HEK293 (cell line): ENCODE measurements around the gene CCT6B.
A peak's percentile ranks its signal among the peaks of the same experiment; 100 is the strongest.

ENCODE experiments used
- EGR2 ChIP-seq: fragments of 450-650 bp; formaldehyde crosslinking; IDR thresholded peaks from 2 replicates; pipeline ENCODE4 v1.5.1; 2016; ENCODE audit warnings: low read depth, missing biosample characterization, missing genetic modification characterization
- ELK4 ChIP-seq: IDR thresholded peaks from 2 replicates; pipeline ENCODE4 v1.6.1; 2011; ENCODE audit warnings: mild to moderate bottlenecking, low read depth, low read length, borderline replicate concordance
- IKZF3 ChIP-seq: fragments of 450-650 bp; IDR thresholded peaks from 2 replicates; pipeline ENCODE4 v1.5.0; 2018; ENCODE audit warnings: missing biosample characterization, mild to moderate bottlenecking, missing genetic modification characterization, moderate library complexity
- KLF1 ChIP-seq: fragments of 450-650 bp; formaldehyde crosslinking; IDR thresholded peaks from 2 replicates; pipeline ENCODE4 v1.5.1; 2016; ENCODE audit warnings: missing biosample characterization, missing genetic modification characterization
- KLF8 ChIP-seq: fragments of 450-650 bp; formaldehyde crosslinking; IDR thresholded peaks from 2 replicates; pipeline ENCODE4 v1.5.1; 2016; ENCODE audit warnings: missing biosample characterization, missing genetic modification characterization
- SP2 ChIP-seq: fragments of 450-650 bp; formaldehyde crosslinking; IDR thresholded peaks from 2 replicates; pipeline ENCODE4 v1.5.1; 2016; ENCODE audit warnings: missing biosample characterization, missing genetic modification characterization
- SP7 ChIP-seq: fragments of 450-650 bp; formaldehyde crosslinking; IDR thresholded peaks from 2 replicates; pipeline ENCODE4 v1.5.1; 2016; ENCODE audit warnings: missing biosample characterization, missing genetic modification characterization
- ZBTB17 ChIP-seq: fragments of 450-650 bp; formaldehyde crosslinking; IDR thresholded peaks from 2 replicates; pipeline ENCODE4 v1.5.1; 2016; ENCODE audit warnings: missing biosample characterization, missing genetic modification characterization
- ZFHX2 ChIP-seq: fragments of 450-650 bp; formaldehyde crosslinking; conservative IDR thresholded peaks from 2 replicates; pipeline ENCODE4 v1.5.1; 2016; ENCODE audit warnings: missing biosample characterization, missing genetic modification characterization
- ZIC2 ChIP-seq: fragments of 450-650 bp; formaldehyde crosslinking; IDR thresholded peaks from 2 replicates; pipeline ENCODE4 v1.5.1; 2016; ENCODE audit warnings: missing biosample characterization, missing genetic modification characterization
- ZNF10 ChIP-seq: fragments of 450-650 bp; formaldehyde crosslinking; IDR thresholded peaks from 2 replicates; pipeline ENCODE4 v1.5.1; 2017; ENCODE audit warnings: missing biosample characterization, missing genetic modification characterization
- ZNF248 ChIP-seq: fragments of 450-650 bp; formaldehyde crosslinking; IDR thresholded peaks from 2 replicates; pipeline ENCODE4 v1.5.1; 2017; ENCODE audit warnings: missing biosample characterization, missing genetic modification characterization
- ZNF335 ChIP-seq: fragments of 450-650 bp; formaldehyde crosslinking; conservative IDR thresholded peaks from 2 replicates; pipeline ENCODE4 v1.5.1; 2016; ENCODE audit warnings: missing biosample characterization, missing genetic modification characterization
- ZNF366 ChIP-seq: fragments of 450-650 bp; formaldehyde crosslinking; conservative IDR thresholded peaks from 2 replicates; pipeline ENCODE4 v1.5.1; 2016; ENCODE audit warnings: missing biosample characterization, missing genetic modification characterization
- ZNF416 ChIP-seq: fragments of 450-650 bp; formaldehyde crosslinking; IDR thresholded peaks from 2 replicates; pipeline ENCODE4 v1.5.1; 2016; ENCODE audit warnings: missing biosample characterization, missing genetic modification characterization
- ZNF555 ChIP-seq: fragments of 450-650 bp; formaldehyde crosslinking; conservative IDR thresholded peaks from 2 replicates; pipeline ENCODE4 v1.5.1; 2017; ENCODE audit warnings: missing biosample characterization, mild to moderate bottlenecking, missing genetic modification characterization, inconsistent platforms
- ZNF558 ChIP-seq: fragments of 450-650 bp; formaldehyde crosslinking; IDR thresholded peaks from 2 replicates; pipeline ENCODE4 v1.5.1; 2016; ENCODE audit warnings: missing biosample characterization, missing genetic modification characterization
- ZNF660 ChIP-seq: fragments of 450-650 bp; IDR thresholded peaks from 2 replicates; pipeline ENCODE4 v1.5.1; 2018; ENCODE audit warnings: missing biosample characterization, mild to moderate bottlenecking, missing genetic modification characterization
- ZNF677 ChIP-seq: fragments of 450-650 bp; IDR thresholded peaks from 2 replicates; pipeline ENCODE4 v1.5.0; 2018; ENCODE audit warnings: missing biosample characterization, mild to moderate bottlenecking, missing genetic modification characterization, moderate library complexity
- ZNF701 ChIP-seq: fragments of 450-650 bp; formaldehyde crosslinking; IDR thresholded peaks from 2 replicates; pipeline ENCODE4 v1.5.1; 2016; ENCODE audit warnings: missing biosample characterization, missing genetic modification characterization
- ZNF76 ChIP-seq: fragments of 450-650 bp; formaldehyde crosslinking; IDR thresholded peaks from 2 replicates; pipeline ENCODE4; 2016; ENCODE audit warnings: low read depth, missing biosample characterization, missing genetic modification characterization, borderline replicate concordance
- ZSCAN18 ChIP-seq: fragments of 450-650 bp; formaldehyde crosslinking; IDR thresholded peaks from 2 replicates; pipeline ENCODE4 v1.5.1; 2016; ENCODE audit warnings: missing biosample characterization, missing genetic modification characterization
- TF ChIP-seq, protein P1 (sequence below): fragments of 450-650 bp; formaldehyde crosslinking; IDR thresholded peaks from 2 replicates; pipeline ENCODE4 v1.5.1; 2016; ENCODE audit warnings: missing biosample characterization, missing genetic modification characterization
- TF ChIP-seq, protein P2 (sequence below): fragments of 450-650 bp; formaldehyde crosslinking; IDR thresholded peaks from 2 replicates; pipeline ENCODE4 v1.5.1; 2017; ENCODE audit warnings: missing biosample characterization, missing genetic modification characterization
- TF ChIP-seq, protein P3 (sequence below): fragments of 450-650 bp; formaldehyde crosslinking; IDR thresholded peaks from 2 replicates; pipeline ENCODE4 v1.5.1; 2016; ENCODE audit warnings: missing biosample characterization, missing genetic modification characterization
- TF ChIP-seq, protein P4 (sequence below): fragments of 450-650 bp; formaldehyde crosslinking; IDR thresholded peaks from 2 replicates; pipeline ENCODE4 v1.5.1; 2016; ENCODE audit warnings: missing biosample characterization, missing genetic modification characterization

The CCT6B gene

DNA sequence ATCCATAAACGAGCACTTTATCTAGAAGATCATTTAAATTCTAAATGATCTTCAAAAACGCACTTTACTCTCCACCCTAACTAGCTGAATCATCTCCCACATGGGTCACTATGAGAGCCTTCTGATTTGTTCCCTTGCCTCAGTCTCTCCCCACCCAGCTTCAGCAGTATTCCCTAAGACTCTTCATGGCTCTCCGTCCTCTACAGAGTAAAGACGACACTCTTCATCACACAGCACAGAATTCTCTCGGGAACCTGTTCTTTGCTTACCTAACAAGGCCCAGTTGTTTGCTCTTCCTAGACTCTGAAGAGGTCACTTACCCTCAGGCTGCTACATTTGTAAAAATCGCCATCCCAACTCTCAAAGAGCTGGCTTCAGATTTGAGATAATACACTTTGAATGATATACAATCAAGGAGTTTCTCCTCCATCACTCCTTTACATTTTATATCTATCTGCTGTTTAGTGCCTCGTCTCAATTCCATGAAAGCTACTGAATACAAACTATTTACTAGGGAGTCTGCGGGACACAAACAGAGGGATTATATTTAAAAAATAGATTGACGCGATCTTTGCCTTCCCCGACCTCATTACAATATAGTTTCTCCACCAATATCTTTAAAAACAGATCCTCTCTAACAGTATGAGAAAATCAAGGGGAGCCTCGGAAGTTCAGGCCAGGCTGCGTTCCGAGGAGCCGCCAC lies 18.5 kb upstream of the CCT6B start (continued):
- TF ChIP-seq, protein P1, sequence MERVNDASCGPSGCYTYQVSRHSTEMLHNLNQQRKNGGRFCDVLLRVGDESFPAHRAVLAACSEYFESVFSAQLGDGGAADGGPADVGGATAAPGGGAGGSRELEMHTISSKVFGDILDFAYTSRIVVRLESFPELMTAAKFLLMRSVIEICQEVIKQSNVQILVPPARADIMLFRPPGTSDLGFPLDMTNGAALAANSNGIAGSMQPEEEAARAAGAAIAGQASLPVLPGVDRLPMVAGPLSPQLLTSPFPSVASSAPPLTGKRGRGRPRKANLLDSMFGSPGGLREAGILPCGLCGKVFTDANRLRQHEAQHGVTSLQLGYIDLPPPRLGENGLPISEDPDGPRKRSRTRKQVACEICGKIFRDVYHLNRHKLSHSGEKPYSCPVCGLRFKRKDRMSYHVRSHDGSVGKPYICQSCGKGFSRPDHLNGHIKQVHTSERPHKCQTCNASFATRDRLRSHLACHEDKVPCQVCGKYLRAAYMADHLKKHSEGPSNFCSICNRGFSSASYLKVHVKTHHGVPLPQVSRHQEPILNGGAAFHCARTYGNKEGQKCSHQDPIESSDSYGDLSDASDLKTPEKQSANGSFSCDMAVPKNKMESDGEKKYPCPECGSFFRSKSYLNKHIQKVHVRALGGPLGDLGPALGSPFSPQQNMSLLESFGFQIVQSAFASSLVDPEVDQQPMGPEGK, result peak; percentile 35
- TF ChIP-seq ZNF366 (tag by site-specific recombination), result 0 out of 2 replicates have a peak, but pooled peaks have one; percentile 13
- TF ChIP-seq ZNF701 (tag by site-specific recombination), result no peak
- peak; percentile 11; the same call in 1 of the 2 replicates for TF ChIP-seq KLF8 (tag by site-specific recombination)
- no peak for TF ChIP-seq ZNF677
- TF ChIP-seq ZFHX2 (tag by site-specific recombination), result no peak
- no peak for TF ChIP-seq ZNF76 (tag by site-specific recombination)
- no peak for TF ChIP-seq ZSCAN18 (tag by site-specific recombination)
- TF ChIP-seq KLF1 (tag by site-specific recombination), result 0 out of 2 replicates have a peak, but pooled peaks have one; percentile 4
- no peak for TF ChIP-seq ZIC2 (tag by site-specific recombination)
- no peak for TF ChIP-seq ZBTB17 (tag by site-specific recombination)
- TF ChIP-seq, protein P2, sequence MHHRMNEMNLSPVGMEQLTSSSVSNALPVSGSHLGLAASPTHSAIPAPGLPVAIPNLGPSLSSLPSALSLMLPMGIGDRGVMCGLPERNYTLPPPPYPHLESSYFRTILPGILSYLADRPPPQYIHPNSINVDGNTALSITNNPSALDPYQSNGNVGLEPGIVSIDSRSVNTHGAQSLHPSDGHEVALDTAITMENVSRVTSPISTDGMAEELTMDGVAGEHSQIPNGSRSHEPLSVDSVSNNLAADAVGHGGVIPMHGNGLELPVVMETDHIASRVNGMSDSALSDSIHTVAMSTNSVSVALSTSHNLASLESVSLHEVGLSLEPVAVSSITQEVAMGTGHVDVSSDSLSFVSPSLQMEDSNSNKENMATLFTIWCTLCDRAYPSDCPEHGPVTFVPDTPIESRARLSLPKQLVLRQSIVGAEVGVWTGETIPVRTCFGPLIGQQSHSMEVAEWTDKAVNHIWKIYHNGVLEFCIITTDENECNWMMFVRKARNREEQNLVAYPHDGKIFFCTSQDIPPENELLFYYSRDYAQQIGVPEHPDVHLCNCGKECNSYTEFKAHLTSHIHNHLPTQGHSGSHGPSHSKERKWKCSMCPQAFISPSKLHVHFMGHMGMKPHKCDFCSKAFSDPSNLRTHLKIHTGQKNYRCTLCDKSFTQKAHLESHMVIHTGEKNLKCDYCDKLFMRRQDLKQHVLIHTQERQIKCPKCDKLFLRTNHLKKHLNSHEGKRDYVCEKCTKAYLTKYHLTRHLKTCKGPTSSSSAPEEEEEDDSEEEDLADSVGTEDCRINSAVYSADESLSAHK, result no peak
- no peak for TF ChIP-seq IKZF3 (tag by site-specific recombination)
- TF ChIP-seq, protein P3, sequence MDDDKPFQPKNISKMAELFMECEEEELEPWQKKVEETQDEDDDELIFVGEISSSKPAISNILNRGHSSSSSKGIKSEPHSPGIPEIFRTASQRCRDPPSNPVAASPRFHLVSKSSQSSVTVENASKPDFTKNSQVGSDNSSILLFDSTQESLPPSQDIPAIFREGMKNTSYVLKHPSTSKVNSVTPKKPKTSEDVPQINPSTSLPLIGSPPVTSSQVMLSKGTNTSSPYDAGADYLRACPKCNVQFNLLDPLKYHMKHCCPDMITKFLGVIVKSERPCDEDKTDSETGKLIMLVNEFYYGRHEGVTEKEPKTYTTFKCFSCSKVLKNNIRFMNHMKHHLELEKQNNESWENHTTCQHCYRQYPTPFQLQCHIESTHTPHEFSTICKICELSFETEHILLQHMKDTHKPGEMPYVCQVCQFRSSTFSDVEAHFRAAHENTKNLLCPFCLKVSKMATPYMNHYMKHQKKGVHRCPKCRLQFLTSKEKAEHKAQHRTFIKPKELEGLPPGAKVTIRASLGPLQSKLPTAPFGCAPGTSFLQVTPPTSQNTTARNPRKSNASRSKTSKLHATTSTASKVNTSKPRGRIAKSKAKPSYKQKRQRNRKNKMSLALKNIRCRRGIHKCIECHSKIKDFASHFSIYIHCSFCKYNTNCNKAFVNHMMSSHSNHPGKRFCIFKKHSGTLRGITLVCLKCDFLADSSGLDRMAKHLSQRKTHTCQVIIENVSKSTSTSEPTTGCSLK (tag by site-specific recombination), result no peak
- TF ChIP-seq EGR2, result no peak
- TF ChIP-seq ZNF335 (tag by site-specific recombination), result no peak; the same call in 1 of the 2 replicates
- TF ChIP-seq SP7, result peak; percentile 63
- TF ChIP-seq ZNF555 (tag by site-specific recombination), result no peak
- no peak for TF ChIP-seq SP2 (tag by site-specific recombination)
- TF ChIP-seq ZNF660 (tag by site-specific recombination), result peak; percentile 95
- TF ChIP-seq ZNF10 (tag by site-specific recombination), result no peak
- TF ChIP-seq, protein P4, sequence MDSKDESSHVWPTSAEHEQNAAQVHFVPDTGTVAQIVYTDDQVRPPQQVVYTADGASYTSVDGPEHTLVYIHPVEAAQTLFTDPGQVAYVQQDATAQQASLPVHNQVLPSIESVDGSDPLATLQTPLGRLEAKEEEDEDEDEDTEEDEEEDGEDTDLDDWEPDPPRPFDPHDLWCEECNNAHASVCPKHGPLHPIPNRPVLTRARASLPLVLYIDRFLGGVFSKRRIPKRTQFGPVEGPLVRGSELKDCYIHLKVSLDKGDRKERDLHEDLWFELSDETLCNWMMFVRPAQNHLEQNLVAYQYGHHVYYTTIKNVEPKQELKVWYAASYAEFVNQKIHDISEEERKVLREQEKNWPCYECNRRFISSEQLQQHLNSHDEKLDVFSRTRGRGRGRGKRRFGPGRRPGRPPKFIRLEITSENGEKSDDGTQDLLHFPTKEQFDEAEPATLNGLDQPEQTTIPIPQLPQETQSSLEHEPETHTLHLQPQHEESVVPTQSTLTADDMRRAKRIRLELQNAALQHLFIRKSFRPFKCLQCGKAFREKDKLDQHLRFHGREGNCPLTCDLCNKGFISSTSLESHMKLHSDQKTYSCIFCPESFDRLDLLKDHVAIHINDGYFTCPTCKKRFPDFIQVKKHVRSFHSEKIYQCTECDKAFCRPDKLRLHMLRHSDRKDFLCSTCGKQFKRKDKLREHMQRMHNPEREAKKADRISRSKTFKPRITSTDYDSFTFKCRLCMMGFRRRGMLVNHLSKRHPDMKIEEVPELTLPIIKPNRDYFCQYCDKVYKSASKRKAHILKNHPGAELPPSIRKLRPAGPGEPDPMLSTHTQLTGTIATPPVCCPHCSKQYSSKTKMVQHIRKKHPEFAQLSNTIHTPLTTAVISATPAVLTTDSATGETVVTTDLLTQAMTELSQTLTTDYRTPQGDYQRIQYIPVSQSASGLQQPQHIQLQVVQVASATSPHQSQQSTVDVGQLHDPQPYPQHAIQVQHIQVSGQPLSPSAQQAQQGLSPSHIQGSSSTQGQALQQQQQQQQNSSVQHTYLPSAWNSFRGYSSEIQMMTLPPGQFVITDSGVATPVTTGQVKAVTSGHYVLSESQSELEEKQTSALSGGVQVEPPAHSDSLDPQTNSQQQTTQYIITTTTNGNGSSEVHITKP (tag by site-specific recombination), result peak; percentile 24; the same call in 1 of the 2 replicates
- TF ChIP-seq ZNF248, result no peak
- TF ChIP-seq ELK4, result no peak
- no peak for TF ChIP-seq ZNF416 (tag by site-specific recombination)
- TF ChIP-seq ZNF558 (tag by site-specific recombination), result no peak
